ENCODE measurements around the gene ANKRD39. TPM values are rescaled to one million over a fixed set of nuclear protein-coding genes. Genes with fewer than 3 reads are reported as not detected.
A peak's percentile ranks its signal among the peaks of the same experiment; 100 is the strongest.

The ANKRD39 gene
- total and polyA plus RNA-seq, 9 of the 15 experiments (the other 6 are each of a cell fraction or from before 2014, with no cell fraction given) = 8.2 to 33.1 (median 23.8) TPM

- peak; percentile 15 for TF ChIP-seq SAP30 (IDR thresholded peaks at IDR 0.05; ENCODE audit: borderline replicate concordance, insufficient read depth, low read depth, low read length, poor library complexity, severe bottlenecking)
- TF ChIP-seq MAFG (tag; conservative IDR thresholded peaks at IDR 0.05) = no peak
- TF ChIP-seq SNAPC5 (CRISPR knock-in tag; IDR thresholded peaks at IDR 0.05) = no peak
- peak; percentile 85 for TF ChIP-seq POLR2A (conservative IDR thresholded peaks at IDR 0.05)
- TF ChIP-seq CTCFL (IDR thresholded peaks at IDR 0.05; ENCODE audit: borderline replicate concordance, insufficient read depth, low read depth, low read length, poor library complexity, severe bottlenecking) = peak; percentile 91
- TF ChIP-seq THRA (IDR thresholded peaks at IDR 0.05) = no peak
- TF ChIP-seq E2F4 (CRISPR knock-in tag; IDR thresholded peaks at IDR 0.05; ENCODE audit: low read depth) = no peak
- peak; percentile 15; the same call in 1 of the 2 replicates for TF ChIP-seq ZNF24 (IDR thresholded peaks at IDR 0.05)
- peak; percentile 64 for TF ChIP-seq KDM5B (IDR thresholded peaks at IDR 0.05; ENCODE audit: insufficient replicate concordance, low read depth, low read length)
- no peak for TF ChIP-seq PBX2 (CRISPR knock-in tag; IDR thresholded peaks at IDR 0.05; ENCODE audit: low read depth)
- no peak for TF ChIP-seq PBX2 (tag; conservative IDR thresholded peaks at IDR 0.05; ENCODE audit: low read depth)
- TF ChIP-seq ZNF696 (CRISPR knock-in tag; conservative IDR thresholded peaks at IDR 0.05) = no peak
- peak; percentile 43; the same call in 1 of the 2 replicates for TF ChIP-seq HMBOX1 (IDR thresholded peaks at IDR 0.05)
- peak; percentile 83 for TF ChIP-seq CXXC5 (CRISPR knock-in tag; IDR thresholded peaks at IDR 0.05)
- peak; percentile 74 for TF ChIP-seq SUPT5H (IDR thresholded peaks at IDR 0.05)
- no peak for TF ChIP-seq BMI1 (IDR thresholded peaks at IDR 0.05; ENCODE audit: low read length)
- TF ChIP-seq HNRNPK (IDR thresholded peaks at IDR 0.05; ENCODE audit: low read depth, low read length, poor library complexity, severe bottlenecking) = peak; percentile 38
- TF ChIP-seq CREB1 (IDR thresholded peaks at IDR 0.05) = no peak
- peak; percentile 58; the same call in 1 of the 2 replicates for TF ChIP-seq CREB1 (CRISPR knock-in tag; IDR thresholded peaks at IDR 0.05)
These were observed 41.5 kb downstream of the ANKRD39 start, which contains the start of gene CNNM3 (continued) for GRCh38 chr2:96816127-96816835.

Measured in K562 (cell line).